ENCODE data around the gene EPHB2.
A peak's percentile ranks its signal among the peaks of the same experiment; 100 is the strongest.
"Not testable (repeated sequence)": the region's sequence is repeated elsewhere in the genome, so short reads cannot be mapped to it uniquely, and the experiment has no call there.

EPHB2 gene

GRCh38 chr1:22691031-22691753, 19.4 kb upstream of the EPHB2 start:
- DNase-seq: no peak

- DNase-seq: no peak
These were observed 16.5 kb upstream of the EPHB2 start for GRCh38 chr1:22694172-22694571.

GRCh38 chr1:22696610-22697009, 14.0 kb upstream of the EPHB2 start:
- DNase-seq: no peak

GRCh38 chr1:22697980-22698379, 12.7 kb upstream of the EPHB2 start:
- no peak for DNase-seq

GRCh38 chr1:22699681-22700520, 10.7 kb upstream of the EPHB2 start:
- DNase-seq: no peak

- no peak for DNase-seq
These were observed 8.1 kb upstream of the EPHB2 start for GRCh38 chr1:22702296-22703085.

GRCh38 chr1:22704440-22705067, 6.1 kb upstream of the EPHB2 start:
- peak; percentile 58 for DNase-seq

GRCh38 chr1:22705586-22705985, 5.1 kb upstream of the EPHB2 start:
- DNase-seq: no peak

- not testable (repeated sequence) for DNase-seq
These were observed 4.5 kb upstream of the EPHB2 start for GRCh38 chr1:22706100-22706499.

GRCh38 chr1:22708777-22709176, 1.9 kb upstream of the EPHB2 start:
- no peak for DNase-seq

GRCh38 chr1:22709227-22709626, 1.4 kb upstream of the EPHB2 start:
- DNase-seq: no peak

GRCh38 chr1:22709891-22710700, 543 bp upstream of the EPHB2 start:
- DNase-seq: no peak

GRCh38 chr1:22711071-22711470, 432 bp downstream of the EPHB2 start:
- no peak for DNase-seq

GRCh38 chr1:22711591-22712501, 1.2 kb downstream of the EPHB2 start:
- no peak for DNase-seq

GRCh38 chr1:22712502-22713271, 2.0 kb downstream of the EPHB2 start:
- DNase-seq: no peak

GRCh38 chr1:22714455-22714854, 3.8 kb downstream of the EPHB2 start:
- no peak for DNase-seq

GRCh38 chr1:22717037-22717760, 6.6 kb downstream of the EPHB2 start:
- no peak for DNase-seq

GRCh38 chr1:22721122-22721873, 10.7 kb downstream of the EPHB2 start:
- no peak for DNase-seq
